ENCODE data around the gene ZNF366. TPM values are rescaled to one million over a fixed set of nuclear protein-coding genes. Genes with fewer than 3 reads are reported as not detected.

Gene ZNF366
- total RNA-seq, 1 donor from 2014 or later = not detected

GRCh38 chr5:72441862-72442540, 65.2 kb downstream of the ZNF366 start:
- H3K4me3 Mint-ChIP-seq (ENCODE audit: unreplicated experiment) = no peak overlapping the region
- no peak overlapping the region for H3K27ac Mint-ChIP-seq (ENCODE audit: unreplicated experiment)
- H3K79me2 ChIP-seq (ENCODE audit: insufficient read depth, low read length) = no peaks in the 10 kb centered on the region
- H3K27me3 Mint-ChIP-seq (ENCODE audit: low read depth, unreplicated experiment) = no peaks in the 10 kb centered on the region
- no peaks in the 10 kb centered on the region for H3K36me3 ChIP-seq (ENCODE audit: insufficient read depth, low read length)
- peak overlapping the region; percentile 80 for H3K27ac ChIP-seq (ENCODE audit: low read depth, low read length)
- H3K4me2 ChIP-seq (ENCODE audit: low read length) = peak overlapping the region; percentile 39
- H3K27me3 ChIP-seq (ENCODE audit: insufficient read depth, low read length) = no peaks in the 10 kb centered on the region
- no peak overlapping the region for H2AFZ ChIP-seq (ENCODE audit: low read depth, low read length)
- no peaks in the 10 kb centered on the region for H4K20me1 ChIP-seq (ENCODE audit: insufficient read depth, low read length)
- H3K4me1 ChIP-seq (ENCODE audit: insufficient read depth, low read length) = peaks cover 12% of the 10 kb centered on the region
- peaks cover 10% of the 10 kb centered on the region for H3K4me1 Mint-ChIP-seq (ENCODE audit: low read depth, unreplicated experiment)
- peak; percentile 95 for DNase-seq (ENCODE audit: low read depth)
- TF ChIP-seq EZH2 (IDR thresholded peaks at IDR 0.05; ENCODE audit: insufficient read depth, low read length) = no peak
- no peak for TF ChIP-seq CTCF (IDR thresholded peaks at IDR 0.05; ENCODE audit: insufficient read depth, low read depth, low read length)
- no peaks in the 10 kb centered on the region for H3K9me3 ChIP-seq (ENCODE audit: insufficient read depth, low read depth, low read length)
- H3K9ac ChIP-seq (ENCODE audit: low read length) = peak overlapping the region; percentile 42
- peak; percentile 97 for FAIRE-seq
- H3K9me3 Mint-ChIP-seq (ENCODE audit: unreplicated experiment) = no peaks in the 10 kb centered on the region
- no peaks in the 10 kb centered on the region for H3K36me3 Mint-ChIP-seq (ENCODE audit: low read depth, unreplicated experiment)
- H3K4me3 ChIP-seq (ENCODE audit: insufficient read depth, low read depth, low read length) = no peak overlapping the region

GRCh38 chr5:72441094-72441723, 66.0 kb downstream of the ZNF366 start:
- Histone ChIP-seq H3K36me3 (ENCODE audit: insufficient read depth, low read length) (no peaks in the 10 kb centered on the region), H3K79me2 (ENCODE audit: insufficient read depth, low read length) (no peaks in the 10 kb centered on the region), H3K27ac (ENCODE audit: low read depth, low read length) (peak overlapping the region; percentile 80), H3K4me1 (ENCODE audit: insufficient read depth, low read length) (peaks cover 12% of the 10 kb centered on the region), H3K4me3 (ENCODE audit: insufficient read depth, low read depth, low read length) (no peak overlapping the region), H3K9me3 (ENCODE audit: insufficient read depth, low read depth, low read length) (no peaks in the 10 kb centered on the region), H3K9ac (ENCODE audit: low read length) (peak overlapping the region; percentile 42), H4K20me1 (ENCODE audit: insufficient read depth, low read length) (no peaks in the 10 kb centered on the region), H3K27me3 (ENCODE audit: insufficient read depth, low read length) (no peaks in the 10 kb centered on the region), H3K4me2 (ENCODE audit: low read length) (peak overlapping the region; percentile 39), H2AFZ (ENCODE audit: low read depth, low read length) (no peak overlapping the region)
- DNase-seq (ENCODE audit: low read depth) = peak; percentile 49
- TF ChIP-seq CTCF (IDR thresholded peaks at IDR 0.05; ENCODE audit: insufficient read depth, low read depth, low read length) (no peak), EZH2 (IDR thresholded peaks at IDR 0.05; ENCODE audit: insufficient read depth, low read length) (no peak)
- H3K36me3 Mint-ChIP-seq (ENCODE audit: low read depth, unreplicated experiment) = no peaks in the 10 kb centered on the region
- H3K9me3 Mint-ChIP-seq (ENCODE audit: unreplicated experiment) = no peaks in the 10 kb centered on the region
- peak overlapping the region; percentile 48 for H3K27ac Mint-ChIP-seq (ENCODE audit: unreplicated experiment)
- no peaks in the 10 kb centered on the region for H3K27me3 Mint-ChIP-seq (ENCODE audit: low read depth, unreplicated experiment)
- H3K4me3 Mint-ChIP-seq (ENCODE audit: unreplicated experiment) = no peak overlapping the region
- peaks cover 10% of the 10 kb centered on the region for H3K4me1 Mint-ChIP-seq (ENCODE audit: low read depth, unreplicated experiment)
- no peak for FAIRE-seq

- H3K9ac ChIP-seq (ENCODE audit: low read length) = no peak overlapping the region
- TF ChIP-seq EZH2 (IDR thresholded peaks at IDR 0.05; ENCODE audit: insufficient read depth, low read length) (no peak), CTCF (IDR thresholded peaks at IDR 0.05; ENCODE audit: insufficient read depth, low read depth, low read length) (no peak)
- H3K36me3 ChIP-seq (ENCODE audit: insufficient read depth, low read length) = no peaks in the 10 kb centered on the region
- Mint-ChIP-seq H3K4me1 (ENCODE audit: low read depth, unreplicated experiment) (peaks cover 10% of the 10 kb centered on the region), H3K36me3 (ENCODE audit: low read depth, unreplicated experiment) (no peaks in the 10 kb centered on the region), H3K27ac (ENCODE audit: unreplicated experiment) (no peak overlapping the region), H3K4me3 (ENCODE audit: unreplicated experiment) (no peak overlapping the region), H3K9me3 (ENCODE audit: unreplicated experiment) (no peaks in the 10 kb centered on the region), H3K27me3 (ENCODE audit: low read depth, unreplicated experiment) (no peaks in the 10 kb centered on the region)
- no peaks in the 10 kb centered on the region for H4K20me1 ChIP-seq (ENCODE audit: insufficient read depth, low read length)
- no peaks in the 10 kb centered on the region for H3K79me2 ChIP-seq (ENCODE audit: insufficient read depth, low read length)
- no peak overlapping the region for H3K4me2 ChIP-seq (ENCODE audit: low read length)
- no peak for FAIRE-seq
- H3K4me1 ChIP-seq (ENCODE audit: insufficient read depth, low read length) = peaks cover 12% of the 10 kb centered on the region
- no peak for DNase-seq (ENCODE audit: low read depth)
- no peaks in the 10 kb centered on the region for H3K27me3 ChIP-seq (ENCODE audit: insufficient read depth, low read length)
- no peak overlapping the region for H2AFZ ChIP-seq (ENCODE audit: low read depth, low read length)
- H3K27ac ChIP-seq (ENCODE audit: low read depth, low read length) = no peak overlapping the region
- H3K9me3 ChIP-seq (ENCODE audit: insufficient read depth, low read depth, low read length) = no peaks in the 10 kb centered on the region
- no peak overlapping the region for H3K4me3 ChIP-seq (ENCODE audit: insufficient read depth, low read depth, low read length)
Measured at GRCh38 chr5:72440207-72440638, 67.0 kb downstream of the ZNF366 start.

Measured in astrocyte (in vitro differentiated cells and primary cell).